Neural crest cell (in vitro differentiated cells): ENCODE measurements around the gene APBB3. TPM values are rescaled to one million over a fixed set of nuclear protein-coding genes. Genes with fewer than 3 reads are reported as not detected.
"Not testable (repeated sequence)": the region's sequence is repeated elsewhere in the genome, so short reads cannot be mapped to it uniquely, and the experiment has no call there.

Source experiments
- DNase-seq: peaks from one replicate; pipeline ENCODE4 v3.0.0; 2021; ENCODE audit warnings: low read depth, mixed read lengths, low spot score
- H3K27ac Mint-ChIP-seq: one replicate; pipeline ENCODE4 v1.8.0; 2021; ENCODE audit warnings: mild to moderate bottlenecking, mixed read lengths; ENCODE audit not compliant: unreplicated experiment
- H3K27me3 Mint-ChIP-seq: 2 replicates; pipeline ENCODE4 v1.8.0; 2021; ENCODE audit warnings: low read depth, mild to moderate bottlenecking, mixed read lengths
- H3K36me3 Mint-ChIP-seq: 2 replicates; pipeline ENCODE4 v1.8.0; 2021; ENCODE audit warnings: low read depth, mild to moderate bottlenecking, mixed read lengths
- H3K4me1 Mint-ChIP-seq: 2 replicates; pipeline ENCODE4 v1.8.0; 2021; ENCODE audit warnings: mixed read lengths
- H3K4me3 Mint-ChIP-seq: one replicate; pipeline ENCODE4 v1.8.0; 2021; ENCODE audit warnings: mild to moderate bottlenecking, mixed read lengths
- H3K9me3 Mint-ChIP-seq: 2 replicates; pipeline ENCODE4 v1.8.0; 2021; ENCODE audit warnings: mixed read lengths
- CTCF ChIP-seq: fragments of 200-600 bp; sonication (generic); conservative IDR thresholded peaks from 2 replicates; pipeline ENCODE4 v1.5.0; 2021; ENCODE audit warnings: antibody characterized with exemption, mild to moderate bottlenecking
- total RNA-seq: library from RNA; stranded (reverse); gene quantifications from 2 replicates; pipeline ENCODE4 v1.2.1, GENCODE V29; 2021

The APBB3 gene
- total RNA-seq, 1 donor from 2014 or later: 36.2 TPM

GRCh38 chr5:140588311-140589070, 24.1 kb upstream of the APBB3 start:
- peaks cover 12% of the 10 kb centered on the region for H3K27me3 Mint-ChIP-seq
- H3K9me3 Mint-ChIP-seq: peaks cover 4% of the 10 kb centered on the region
- peaks cover 3% of the 10 kb centered on the region for H3K36me3 Mint-ChIP-seq
- H3K27ac Mint-ChIP-seq: no peak overlapping the region
- TF ChIP-seq CTCF: no peak
- DNase-seq: no peak
- no peaks in the 10 kb centered on the region for H3K4me1 Mint-ChIP-seq
- H3K4me3 Mint-ChIP-seq: no peak overlapping the region

- DNase-seq: no peak
- H3K36me3 Mint-ChIP-seq: peaks cover 3% of the 10 kb centered on the region
- no peaks in the 10 kb centered on the region for H3K4me1 Mint-ChIP-seq
- H3K27me3 Mint-ChIP-seq: peaks cover 18% of the 10 kb centered on the region
- H3K27ac Mint-ChIP-seq: no peak overlapping the region
- H3K9me3 Mint-ChIP-seq: peaks cover 6% of the 10 kb centered on the region
- no peak overlapping the region for H3K4me3 Mint-ChIP-seq
- no peak for TF ChIP-seq CTCF
These were observed 23.1 kb upstream of the APBB3 start for GRCh38 chr5:140587495-140587894.

GRCh38 chr5:140579188-140579747, 14.9 kb upstream of the APBB3 start:
- peaks cover 11% of the 10 kb centered on the region for H3K4me1 Mint-ChIP-seq
- not testable (repeated sequence) for H3K4me3 Mint-ChIP-seq, H3K36me3 Mint-ChIP-seq, H3K27ac Mint-ChIP-seq, H3K9me3 Mint-ChIP-seq, DNase-seq
- H3K27me3 Mint-ChIP-seq: peaks cover 28% of the 10 kb centered on the region

- H3K27ac Mint-ChIP-seq: peak overlapping the region; percentile 31
These were observed 12.4 kb upstream of the APBB3 start for GRCh38 chr5:140576776-140577201.

GRCh38 chr5:140575309-140575708, 10.9 kb upstream of the APBB3 start:
- Mint-ChIP-seq H3K4me3 (no peak overlapping the region), H3K9me3 (no peaks in the 10 kb centered on the region), H3K27me3 (peaks cover 2% of the 10 kb centered on the region), H3K27ac (no peak overlapping the region), H3K36me3 (no peaks in the 10 kb centered on the region), H3K4me1 (peaks cover 11% of the 10 kb centered on the region)
- peak; percentile 23 for TF ChIP-seq CTCF
- no peak for DNase-seq

More at GRCh38 chr5:140576776-140577201, 12.4 kb upstream of the APBB3 start:
- peaks cover 14% of the 10 kb centered on the region for H3K27me3 Mint-ChIP-seq
- DNase-seq: no peak
- no peak for TF ChIP-seq CTCF
- H3K4me3 Mint-ChIP-seq: no peak overlapping the region
- peaks cover 11% of the 10 kb centered on the region for H3K4me1 Mint-ChIP-seq
- no peaks in the 10 kb centered on the region for H3K9me3 Mint-ChIP-seq
- H3K36me3 Mint-ChIP-seq: no peaks in the 10 kb centered on the region

GRCh38 chr5:140574165-140574564, 9.8 kb upstream of the APBB3 start:
- no peak for DNase-seq
- H3K9me3 Mint-ChIP-seq: no peaks in the 10 kb centered on the region
- H3K36me3 Mint-ChIP-seq: no peaks in the 10 kb centered on the region
- TF ChIP-seq CTCF: no peak
- peaks cover 11% of the 10 kb centered on the region for H3K4me1 Mint-ChIP-seq
- H3K4me3 Mint-ChIP-seq: no peak overlapping the region
- H3K27ac Mint-ChIP-seq: no peak overlapping the region
- no peaks in the 10 kb centered on the region for H3K27me3 Mint-ChIP-seq
